NCI-H1105 treated with DMSO at 0.1 percent for 48 hours (cell line): Measurements from ENCODE around the gene TUBGCP2.

Source experiments
- DNase-seq: peaks from one replicate; lab custom pipeline; 2025; lab: John Stamatoyannopoulos, UW

The TUBGCP2 gene

DNA sequence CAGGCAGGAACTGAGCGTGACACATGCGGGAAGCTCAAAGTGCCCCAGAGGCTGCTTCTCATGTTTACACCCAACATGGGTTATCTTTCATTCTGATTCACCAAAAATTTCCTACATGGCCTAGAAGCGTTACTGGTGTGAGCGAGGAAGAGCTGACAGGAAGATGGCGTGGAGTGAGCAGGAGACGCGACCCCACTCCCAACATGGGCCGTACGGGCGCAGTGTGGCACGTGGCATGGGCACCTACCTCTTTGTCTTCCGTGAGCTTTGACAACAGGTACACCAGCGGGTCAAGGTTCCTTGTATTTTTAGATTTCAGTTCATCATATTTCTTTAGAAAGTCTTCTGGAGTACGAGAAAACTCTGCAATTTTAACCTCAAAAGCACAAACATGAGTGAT, 8.9 kb downstream of the TUBGCP2 start:
- no peak for DNase-seq

DNA sequence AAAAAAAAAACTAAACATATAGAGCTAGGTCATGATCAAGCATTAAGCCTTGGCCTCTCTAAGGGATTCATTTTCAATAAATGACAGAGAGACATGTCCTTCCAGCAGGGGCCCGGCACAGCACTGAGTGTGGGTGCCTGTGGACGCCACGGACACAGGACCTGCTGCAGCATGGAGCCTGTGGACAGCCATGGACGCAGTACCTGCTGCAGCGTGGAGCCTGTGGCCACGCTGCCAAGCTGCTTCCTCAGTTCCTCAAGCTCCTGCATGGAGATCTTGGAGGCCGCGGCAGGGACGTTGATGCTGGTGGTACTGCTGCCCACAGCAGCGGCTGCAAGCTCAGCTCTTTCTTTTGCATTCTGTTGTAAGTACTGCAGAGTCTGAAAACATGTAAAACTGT, 9.4 kb downstream of the TUBGCP2 start:
- DNase-seq: no peak

DNA sequence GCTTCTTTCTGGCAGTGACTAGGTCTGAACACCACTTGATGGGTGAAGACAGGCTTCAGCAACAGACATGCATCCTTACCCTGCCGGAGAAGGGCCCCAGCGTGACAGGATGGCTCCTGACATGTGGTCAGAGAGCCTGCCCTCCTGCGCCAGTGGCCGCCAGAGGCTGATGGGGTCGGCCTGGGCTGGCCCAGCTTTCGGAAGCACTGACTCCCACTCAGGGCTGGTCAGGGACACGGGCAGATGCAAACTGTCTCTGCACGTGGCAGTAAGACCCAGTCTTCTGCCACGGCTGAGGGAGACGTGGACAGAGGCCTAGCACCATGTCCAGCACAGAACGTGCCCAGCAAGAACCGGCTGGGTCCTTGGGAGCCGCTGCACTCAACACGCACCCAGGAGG, 10.2 kb downstream of the TUBGCP2 start:
- DNase-seq: no peak

DNA sequence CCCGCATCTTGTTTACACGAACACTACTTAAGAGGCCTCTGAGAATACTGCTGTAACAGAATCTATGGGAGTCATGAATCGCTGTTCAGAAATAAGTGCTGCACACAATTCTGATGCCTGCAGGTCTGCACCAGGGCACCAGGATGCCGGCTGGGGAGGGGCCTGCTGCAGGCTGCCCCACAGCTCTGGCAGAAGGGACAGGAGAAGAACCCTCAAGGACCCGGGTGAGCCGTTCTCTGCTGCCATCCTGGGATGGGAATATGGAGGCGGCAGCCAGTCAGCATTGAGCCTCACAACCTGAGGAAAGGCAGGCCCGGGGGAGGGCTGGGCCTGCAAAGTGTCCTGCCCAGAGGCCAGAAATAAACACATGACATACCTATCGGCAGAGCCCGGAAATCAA, 11.2 kb downstream of the TUBGCP2 start:
- no peak for DNase-seq

DNA sequence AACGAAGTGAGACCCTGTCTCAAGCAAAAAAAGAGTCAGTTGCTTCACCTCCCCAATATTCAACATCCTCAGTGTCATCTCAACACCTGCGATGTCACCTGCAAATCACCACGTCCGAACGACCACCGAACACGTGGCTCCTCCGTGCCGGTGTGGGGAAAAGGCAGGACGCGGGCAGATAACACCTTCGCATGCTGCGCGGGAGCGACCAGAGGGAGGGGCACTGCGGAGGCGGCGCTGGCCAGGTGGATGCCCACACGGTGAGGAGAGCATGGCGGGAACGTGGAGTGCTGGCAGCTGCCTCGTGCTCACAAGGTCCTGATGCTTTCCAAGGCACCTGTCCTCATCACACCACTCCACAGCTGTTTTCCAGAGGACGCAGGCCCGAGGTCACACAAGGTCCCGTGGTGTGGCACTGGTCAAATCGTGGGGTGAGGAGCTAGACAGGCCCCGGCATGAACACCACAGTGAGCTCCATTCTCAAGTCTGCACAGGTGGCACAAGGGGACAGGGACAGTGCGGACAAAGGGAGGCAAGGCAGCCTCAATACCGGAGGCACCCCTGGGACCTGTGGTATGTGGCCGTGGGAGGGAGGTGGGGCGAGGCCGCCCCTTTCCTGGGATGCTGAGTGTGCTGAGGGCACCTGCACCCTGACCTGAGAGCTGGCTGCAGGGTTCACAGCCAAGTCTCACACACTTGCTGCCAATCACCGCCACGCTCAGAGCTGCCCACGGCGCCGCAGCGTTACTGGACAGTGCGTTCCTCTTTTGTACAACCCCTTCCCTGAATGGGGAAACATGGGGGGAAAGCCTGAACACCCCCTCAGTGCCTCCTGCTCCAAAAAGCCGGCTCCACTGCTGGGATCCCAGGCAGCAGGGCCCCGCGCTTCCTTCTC, 13.0 kb downstream of the TUBGCP2 start:
- no peak for DNase-seq

DNA sequence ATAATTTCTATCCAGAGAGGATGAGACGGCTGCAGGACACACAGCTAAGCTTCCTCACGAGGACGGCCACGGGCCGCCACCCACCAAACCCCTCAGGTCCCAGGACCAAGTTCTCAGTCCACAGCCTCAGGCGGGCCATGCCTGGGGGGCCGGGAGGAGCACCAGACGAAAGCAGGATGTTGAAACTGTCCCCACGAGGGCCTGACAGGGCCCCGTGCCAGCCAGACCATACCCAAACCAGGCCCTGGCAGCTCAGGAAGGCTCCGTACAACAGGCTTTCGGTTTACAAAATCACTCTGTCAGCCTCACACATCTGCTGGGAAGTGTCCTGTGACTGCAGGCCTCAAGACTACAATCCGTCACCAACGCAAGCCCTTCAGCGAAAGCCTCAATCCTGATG, 14.5 kb downstream of the TUBGCP2 start:
- DNase-seq: no peak

GRCh38 chr10:133293810-133294119, 14.9 kb downstream of the TUBGCP2 start:
- DNase-seq: no peak

DNA sequence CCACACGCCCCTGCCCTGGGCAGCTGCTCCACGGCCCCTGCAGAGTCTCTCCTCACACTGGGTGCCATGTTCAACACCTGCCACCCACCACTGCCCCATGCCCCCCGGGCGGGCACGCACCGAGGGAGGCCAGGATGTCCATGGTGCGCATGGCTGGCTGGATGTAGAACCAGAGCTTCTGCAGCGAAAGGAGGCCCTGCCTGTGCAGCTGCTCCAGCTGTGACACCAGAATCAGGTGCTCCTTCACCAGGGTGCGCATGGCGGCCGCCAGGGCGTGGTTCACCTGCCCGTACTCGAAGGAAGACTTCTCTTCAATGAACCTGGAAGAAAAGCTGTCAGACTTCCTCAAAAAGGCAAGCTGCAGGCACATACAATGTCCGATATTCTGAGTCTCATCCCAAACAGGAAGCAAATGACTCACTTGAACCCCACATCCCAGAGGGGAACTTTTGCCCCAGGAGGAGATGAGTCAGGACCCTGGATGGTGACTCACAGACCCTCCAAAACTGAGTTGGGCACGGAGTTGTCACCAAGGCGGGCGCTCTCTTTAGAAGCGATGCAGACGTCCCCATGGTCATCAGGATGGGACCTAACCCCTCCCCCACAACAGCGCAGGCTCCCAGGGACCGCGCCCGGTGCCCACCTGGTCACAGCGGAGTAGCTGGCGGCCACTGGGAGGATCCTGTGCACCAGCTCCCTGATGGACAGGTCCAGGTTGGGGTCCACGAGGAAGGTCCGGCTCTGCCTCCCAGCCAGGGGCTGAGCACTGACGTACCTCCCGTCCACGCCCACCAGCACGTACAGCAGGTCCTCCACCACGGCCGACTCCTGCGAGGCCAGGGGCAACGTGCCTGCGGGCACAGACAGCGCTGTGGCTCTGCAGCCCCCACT, 15.5 kb downstream of the TUBGCP2 start:
- DNase-seq: no peak

- no peak for DNase-seq
These were observed 18.9 kb downstream of the TUBGCP2 start for GRCh38 chr10:133289761-133290160.

DNA sequence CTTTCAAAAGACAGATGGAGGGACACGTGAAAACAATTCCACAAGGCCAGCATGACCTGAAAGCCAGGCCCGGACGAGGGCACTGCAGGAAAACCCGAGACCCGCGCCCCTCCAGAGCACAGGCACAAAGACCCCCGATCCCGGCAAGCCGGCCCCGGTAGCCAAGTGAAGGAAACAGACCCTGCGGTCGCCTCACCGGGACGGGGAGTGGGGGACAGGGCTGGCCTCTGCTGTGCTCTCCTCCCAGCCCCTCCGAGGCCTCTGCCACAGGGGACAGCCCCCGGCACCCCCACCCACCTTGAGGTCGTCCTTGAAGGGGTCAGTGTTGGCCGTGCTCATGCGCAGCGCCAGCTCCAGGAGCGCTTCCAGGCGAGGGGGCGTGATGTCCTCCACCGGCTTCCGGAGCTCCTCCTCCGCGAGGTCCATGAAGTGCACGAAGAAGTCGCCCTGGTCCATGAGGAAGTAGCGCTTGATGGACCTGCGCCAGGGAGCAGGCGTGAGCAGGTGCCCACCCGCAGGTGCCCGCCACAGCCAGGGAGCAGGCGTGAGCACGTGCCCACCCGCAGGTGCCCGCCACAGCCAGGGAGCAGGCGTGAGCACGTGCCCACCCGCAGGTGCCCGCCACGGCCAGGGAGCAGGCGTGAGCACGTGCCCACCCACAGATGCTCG, 20.7 kb downstream of the TUBGCP2 start:
- DNase-seq: no peak

GRCh38 chr10:133286366-133286765, 22.3 kb downstream of the TUBGCP2 start:
- no peak for DNase-seq

DNA sequence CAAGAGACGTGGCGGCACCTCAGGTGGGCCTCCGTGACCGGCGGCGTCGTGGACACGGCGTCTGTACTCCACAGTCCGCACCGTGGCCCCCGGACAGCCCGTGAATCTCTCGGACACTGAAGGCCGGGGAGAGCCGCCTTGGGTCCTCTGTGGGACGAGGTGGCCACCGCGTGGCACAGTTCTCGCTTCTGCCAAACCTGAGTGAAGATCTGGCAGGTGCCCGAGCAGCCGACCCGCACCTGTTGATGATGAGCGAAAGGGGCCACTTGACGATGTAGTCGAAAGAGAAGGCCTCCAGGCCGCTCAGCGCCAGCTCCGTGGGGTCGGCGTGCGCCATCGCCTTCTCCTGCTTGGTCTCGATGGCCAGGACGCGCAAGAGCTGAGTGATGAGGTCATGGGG, 23.5 kb downstream of the TUBGCP2 start:
- no peak for DNase-seq

DNA sequence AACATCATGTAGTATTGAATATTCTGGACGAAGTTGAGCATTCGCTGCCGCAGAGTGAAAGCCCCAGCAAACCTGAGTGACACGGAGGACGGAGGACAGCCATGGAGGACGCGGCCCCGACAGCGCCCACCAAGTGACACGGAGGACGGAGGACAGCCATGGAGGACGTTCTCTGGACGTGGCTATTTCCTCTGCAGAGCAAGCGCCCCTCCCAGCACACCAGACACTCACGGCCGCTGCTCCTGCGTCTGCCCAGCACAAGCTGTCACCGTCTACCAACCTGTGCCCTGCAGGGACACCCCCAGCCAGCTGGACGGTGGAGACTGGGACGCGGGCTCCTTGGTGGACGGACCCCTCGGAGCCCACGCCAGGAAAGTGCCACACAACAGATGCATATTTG, 24.7 kb downstream of the TUBGCP2 start:
- DNase-seq: no peak

GRCh38 chr10:133282846-133283390, 25.8 kb downstream of the TUBGCP2 start:
- no peak for DNase-seq

DNA sequence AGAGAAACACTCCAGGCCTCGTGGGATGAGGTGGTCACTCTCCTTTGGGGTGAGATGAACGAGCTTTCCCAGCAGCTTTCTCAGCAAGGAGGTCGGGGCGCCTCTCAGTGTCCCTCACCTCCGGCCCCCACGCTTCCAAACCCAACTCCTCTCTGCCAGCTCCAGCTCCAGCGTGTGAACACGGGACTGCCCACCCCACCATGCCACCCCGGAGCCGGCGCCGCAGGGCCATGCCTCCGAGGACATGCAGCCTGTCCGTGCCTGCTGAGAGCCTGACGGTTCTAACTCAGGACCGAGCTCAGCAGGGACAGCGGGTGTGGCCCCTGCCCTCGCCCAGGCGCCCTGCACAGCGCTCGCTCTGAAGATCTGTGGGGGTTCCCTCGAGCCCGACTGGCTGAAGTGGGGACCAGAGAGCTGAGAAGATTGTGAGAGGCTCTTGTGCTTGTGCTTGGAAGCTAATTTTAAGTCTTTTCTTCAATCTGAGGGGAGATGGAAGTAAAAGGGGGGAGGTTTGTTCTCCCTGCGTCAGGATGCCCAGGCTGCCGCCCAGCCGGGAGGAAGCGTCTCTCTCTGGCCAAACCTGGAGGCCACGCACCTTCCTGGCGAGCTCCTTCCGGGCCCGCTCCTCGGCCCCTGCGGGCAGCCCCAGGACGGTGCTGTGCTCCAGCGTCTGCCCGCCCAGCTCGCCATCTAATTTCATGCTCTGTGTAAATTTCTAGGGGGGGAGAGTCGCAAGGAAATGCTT, 26.9 kb downstream of the TUBGCP2 start:
- DNase-seq: no peak

DNA sequence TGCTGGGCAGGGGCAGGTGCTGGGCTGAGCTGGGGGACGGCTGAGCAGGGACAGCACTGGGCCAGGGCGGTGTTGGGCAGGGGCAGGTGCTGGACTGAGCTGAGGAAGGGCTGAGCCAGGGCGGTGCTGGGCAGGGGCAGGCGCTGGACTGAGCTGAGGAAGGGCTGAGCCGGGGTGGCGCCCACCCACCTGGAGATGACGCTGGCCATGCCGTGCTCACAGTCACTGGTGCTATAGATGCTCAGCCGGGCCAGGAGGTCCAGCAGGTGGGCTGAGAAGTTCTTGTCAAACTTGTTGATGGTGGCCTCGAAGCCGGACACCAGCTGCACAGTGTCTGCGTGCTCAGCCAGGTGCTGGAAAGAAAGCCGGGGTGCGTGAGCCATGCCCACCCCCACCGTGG, 27.6 kb downstream of the TUBGCP2 start:
- DNase-seq: no peak

- DNase-seq: no peak
These were observed 28.1 kb downstream of the TUBGCP2 start for GRCh38 chr10:133280391-133281059.

- no peak for DNase-seq
These were observed 29.1 kb downstream of the TUBGCP2 start for GRCh38 chr10:133279326-133280226.

- no peak for DNase-seq
These were observed 30.0 kb downstream of the TUBGCP2 start for GRCh38 chr10:133278577-133279265.
